Panc1 (cell line): Measurements from ENCODE around the gene ESAM. TPM values are rescaled to one million over a fixed set of nuclear protein-coding genes. Genes with fewer than 3 reads are reported as not detected.

Experiments used
- ATAC-seq: fragments of 200-7000 bp; cut with Tn5 transposase; 2 replicates; pipeline ENCODE4 v1.9.1; 2020; ENCODE audit warnings: mild to moderate bottlenecking, moderate library complexity
- BruUV-seq: library from RNA; stranded (reverse); fragments of 400-500 nt; replicated peaks from 2 replicates; lab custom pipeline; 2021; lab: Mats Ljungman, UMichigan
- CTCF ChIA-PET: fragments of 300-600 bp; sonication (Branson Sonifier 250); formaldehyde crosslinking; loops from one replicate; lab custom pipeline; 2022; ENCODE audit warnings: antibody characterized with exemption; lab: Charles Lee
- POLR2A ChIA-PET: fragments of 300-600 bp; sonication (Branson Sonifier 250); formaldehyde crosslinking; loops from one replicate; lab custom pipeline; 2022; ENCODE audit warnings: antibody characterized with exemption; lab: Charles Lee
- DNase-seq: peaks from one replicate; pipeline ENCODE4 v3.0.0-alpha.2; 2010; ENCODE audit warnings: low read depth, low spot score
- H3K27ac ChIP-seq: 2 replicates; pipeline ENCODE4 v1.5.1; 2011; ENCODE audit warnings: mild to moderate bottlenecking, low read length, inconsistent platforms
- H3K27me3 ChIP-seq: fragments of 200-500 bp; sonication (Bioruptor generic); 2 replicates; pipeline ENCODE4 v1.6.0; 2014; ENCODE audit warnings: low read length, inconsistent platforms; ENCODE audit not compliant: control insufficient read depth, insufficient read depth
- H3K36me3 ChIP-seq: fragments of 200-500 bp; sonication (Bioruptor generic); 2 replicates; pipeline ENCODE4 v1.5.1; 2014; ENCODE audit warnings: inconsistent platforms, mild to moderate bottlenecking, low read length, moderate library complexity; ENCODE audit not compliant: control insufficient read depth, insufficient read depth
- H3K4me1 ChIP-seq: 2 replicates; pipeline ENCODE4 v1.5.1; 2011; ENCODE audit warnings: inconsistent platforms, mild to moderate bottlenecking, low read length, moderate library complexity; ENCODE audit not compliant: control insufficient read depth, insufficient read depth
- H3K4me3 ChIP-seq, 2 experiments: 2 replicates each; pipeline ENCODE4 v1.5.1; 2011 to 2012; ENCODE audit warnings: low read depth in 2 of 2, low read length in 2 of 2, mild to moderate bottlenecking in 2 of 2, inconsistent platforms in 1 of 2, moderate library complexity in 1 of 2
- H3K9me3 ChIP-seq: fragments of 200-500 bp; sonication (Bioruptor generic); 2 replicates; pipeline ENCODE4 v1.5.1; 2014; ENCODE audit warnings: low read depth, mild to moderate bottlenecking, inconsistent platforms, low read length, moderate library complexity; ENCODE audit not compliant: control insufficient read depth, insufficient read depth
- CTCF ChIP-seq: fragments of 450-650 bp; IDR thresholded peaks from 2 replicates; pipeline ENCODE4 v1.5.1; 2017; ENCODE audit warnings: mild to moderate bottlenecking
- POLR2AphosphoS5 ChIP-seq: IDR thresholded peaks from 2 replicates; pipeline ENCODE4 v1.6.1; 2012; ENCODE audit warnings: mild to moderate bottlenecking, low read depth, low read length, moderate library complexity
- REST ChIP-seq, 2 experiments: IDR thresholded peaks; 2 replicates each; pipeline ENCODE4 v1.6.1; 2011 to 2012; ENCODE audit warnings: low read depth in 2 of 2, control low read depth in 1 of 2, low read length in 1 of 2, mild to moderate bottlenecking in 1 of 2, moderate library complexity in 1 of 2; ENCODE audit not compliant: insufficient read depth in 1 of 2
- SIN3A ChIP-seq: IDR thresholded peaks from 2 replicates; pipeline ENCODE4 v1.6.1; 2012; ENCODE audit warnings: low read depth, mild to moderate bottlenecking, low read length, moderate library complexity, borderline replicate concordance; ENCODE audit not compliant: insufficient read depth
- TCF7L2 ChIP-seq: IDR thresholded peaks from 2 replicates; pipeline ENCODE4 v1.6.1; 2011; ENCODE audit warnings: mild to moderate bottlenecking, low read depth, low read length, inconsistent platforms
- in situ Hi-C: cut with HindIII; loops from 2 replicates; pipeline ENCODE4 v1.10.0; 2016; ENCODE audit warnings: low sequenced_read_pairs, low pct_unique_long_range_greater_than_20kb
- intact Hi-C: fragments of 100-400 bp; cut with micrococcal nuclease; formaldehyde crosslinking; loops from one replicate; pipeline ENCODE4 v1.10.0; 2022; ENCODE audit not compliant: unreplicated experiment
- total RNA-seq: library from RNA; stranded (reverse); gene quantifications from one replicate; pipeline ENCODE4 v1.2.1, GENCODE V29; 2021; ENCODE audit not compliant: unreplicated experiment

ESAM gene
- total RNA-seq, 1 experiment from 2014 or later: 1.6 TPM

- no peak for DNase-seq
- ChIA-PET POLR2A (no interaction called here), CTCF (interaction anchor here (0.6 to 1.2 kb wide), 3 partner anchors 9 to 136 kb away, joined by 3 to 9 read pairs (median 6); no protein-coding TSS in a partner anchor)
- H3K4me1 ChIP-seq: peaks cover 8% of the 10 kb centered on the region
- H3K27ac ChIP-seq: no peak overlapping the region
- intact Hi-C loops (loop anchor here (5.0 kb wide), 1 partner anchor 32 kb away; no protein-coding TSS in a partner anchor), in situ Hi-C loops (no loop called here)
- H3K9me3 ChIP-seq: no peaks in the 10 kb centered on the region
- no peak for ATAC-seq
- no peaks in the 10 kb centered on the region for H3K27me3 ChIP-seq
- TF ChIP-seq REST (IDR thresholded peaks at IDR 0.05; ENCODE audit: insufficient read depth in 1 of 2, low read depth in 2 of 2, low read length in 1 of 2) (no peak), CTCF (no peak), TCF7L2 (no peak), POLR2AphosphoS5 (no peak), SIN3A (no peak)
- H3K36me3 ChIP-seq: no peaks in the 10 kb centered on the region
- no peak overlapping the region for H3K4me3 ChIP-seq
- BruUV-seq: no TSS peak
Measured at GRCh38 chr11:124804884-124805283, 42.8 kb upstream of the ESAM start.

- ATAC-seq: no peak
- no peaks in the 10 kb centered on the region for H3K36me3 ChIP-seq
- ChIA-PET CTCF (interaction anchor here (1.2 kb wide), 1 partner anchor 36 kb away, joined by 3 read pairs; no protein-coding TSS in a partner anchor), POLR2A (no interaction called here)
- TF ChIP-seq POLR2AphosphoS5 (no peak), SIN3A (no peak), TCF7L2 (no peak), REST (IDR thresholded peaks at IDR 0.05; ENCODE audit: insufficient read depth in 1 of 2, low read depth in 2 of 2, low read length in 1 of 2) (no peak), CTCF (no peak)
- H3K4me1 ChIP-seq: peaks cover 23% of the 10 kb centered on the region
- intact Hi-C loops (loop anchor here (5.0 kb wide), 1 partner anchor 36 kb away; no protein-coding TSS in a partner anchor), in situ Hi-C loops (no loop called here)
- peak overlapping the region; percentile 20; the same call in 1 of the 2 replicates for H3K27ac ChIP-seq
- no peak overlapping the region for H3K4me3 ChIP-seq
- BruUV-seq: no TSS peak
- no peaks in the 10 kb centered on the region for H3K9me3 ChIP-seq
- H3K27me3 ChIP-seq: no peaks in the 10 kb centered on the region
- no peak for DNase-seq
Measured at GRCh38 chr11:124801636-124802312, 39.7 kb upstream of the ESAM start.
